WTC11 (cell line): Measurements from ENCODE around the gene TAOK3.

Source experiments
- CTCF ChIP-seq: fragments of 200-600 bp; IDR thresholded peaks from 2 replicates; pipeline ENCODE4 v1.8.0; 2022; ENCODE audit warnings: antibody characterized with exemption
- JUN ChIP-seq: sonication (generic); formaldehyde crosslinking; IDR thresholded peaks from 2 replicates; pipeline ENCODE4 v1.8.0; 2023; ENCODE audit warnings: mild to moderate bottlenecking, missing genetic modification reagents
- NR3C1 ChIP-seq: sonication (generic); formaldehyde crosslinking; conservative IDR thresholded peaks from 2 replicates; pipeline ENCODE4 v1.8.1; 2023; ENCODE audit warnings: low read depth, mild to moderate bottlenecking, missing genetic modification reagents
- ZBTB43 ChIP-seq: sonication (generic); formaldehyde crosslinking; IDR thresholded peaks from 2 replicates; pipeline ENCODE4 v1.8.1; 2023; ENCODE audit warnings: mild to moderate bottlenecking, missing genetic modification reagents

- no peak for TF ChIP-seq ZBTB43 (CRISPR knock-in tag)
- TF ChIP-seq CTCF = no peak
- TF ChIP-seq NR3C1 = no peak
- TF ChIP-seq JUN (CRISPR knock-in tag) = no peak
Observed at GRCh38 chr12:118377021-118377883, 4.5 kb upstream of the TAOK3 start.
